NCI-H1092 treated with DMSO at 0.1 percent for 48 hours (cell line): Measurements from ENCODE around the gene ARHGEF16.

Experiments used
- DNase-seq: peaks from one replicate; lab custom pipeline; 2025; lab: John Stamatoyannopoulos, UW

The ARHGEF16 gene

GRCh38 chr1:3456964-3457909 lies 2.8 kb downstream of the ARHGEF16 start:
- DNase-seq, result no peak

GRCh38 chr1:3457910-3458883 lies 3.7 kb downstream of the ARHGEF16 start:
- DNase-seq, result no peak

- no peak for DNase-seq
Observed at GRCh38 chr1:3459051-3459908, 4.8 kb downstream of the ARHGEF16 start.

DNA sequence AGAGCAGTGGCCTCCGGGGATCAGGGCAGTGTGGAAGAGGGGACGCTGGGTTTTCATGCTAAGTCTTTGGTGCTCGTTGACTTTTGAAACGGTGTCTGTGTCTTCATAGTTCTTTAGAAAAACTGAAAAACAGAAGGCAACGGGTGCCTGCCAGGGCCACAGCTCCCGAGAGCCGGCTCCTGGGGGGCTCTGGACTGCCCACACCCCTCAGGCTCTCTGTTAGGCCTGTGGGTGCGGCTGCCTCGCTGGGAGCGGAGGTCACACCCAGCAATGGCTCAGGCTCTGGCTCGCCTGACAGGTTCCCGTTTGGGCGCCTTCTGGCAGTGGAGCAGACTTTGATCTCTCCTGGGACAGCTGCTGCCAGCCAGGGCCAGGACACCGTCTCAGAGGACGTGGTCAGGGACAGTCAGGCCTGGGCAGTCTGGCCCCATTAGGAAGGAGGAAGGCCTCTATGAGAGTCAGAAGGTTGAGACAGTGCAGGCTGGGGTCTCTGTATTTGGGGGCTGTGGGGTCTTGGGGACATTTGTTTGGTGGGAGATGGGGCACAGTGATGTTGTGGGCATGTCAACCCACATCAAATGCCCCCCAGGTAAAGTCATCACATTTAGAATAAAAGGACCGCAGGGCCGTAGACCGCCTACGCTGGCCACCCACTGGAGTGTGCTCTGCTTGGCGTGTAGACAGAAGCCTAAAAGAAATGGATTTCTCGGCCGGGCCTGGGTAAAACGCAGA lies 5.6 kb downstream of the ARHGEF16 start:
- no peak for DNase-seq

GRCh38 chr1:3460672-3461131 lies 6.2 kb downstream of the ARHGEF16 start:
- no peak for DNase-seq

DNA sequence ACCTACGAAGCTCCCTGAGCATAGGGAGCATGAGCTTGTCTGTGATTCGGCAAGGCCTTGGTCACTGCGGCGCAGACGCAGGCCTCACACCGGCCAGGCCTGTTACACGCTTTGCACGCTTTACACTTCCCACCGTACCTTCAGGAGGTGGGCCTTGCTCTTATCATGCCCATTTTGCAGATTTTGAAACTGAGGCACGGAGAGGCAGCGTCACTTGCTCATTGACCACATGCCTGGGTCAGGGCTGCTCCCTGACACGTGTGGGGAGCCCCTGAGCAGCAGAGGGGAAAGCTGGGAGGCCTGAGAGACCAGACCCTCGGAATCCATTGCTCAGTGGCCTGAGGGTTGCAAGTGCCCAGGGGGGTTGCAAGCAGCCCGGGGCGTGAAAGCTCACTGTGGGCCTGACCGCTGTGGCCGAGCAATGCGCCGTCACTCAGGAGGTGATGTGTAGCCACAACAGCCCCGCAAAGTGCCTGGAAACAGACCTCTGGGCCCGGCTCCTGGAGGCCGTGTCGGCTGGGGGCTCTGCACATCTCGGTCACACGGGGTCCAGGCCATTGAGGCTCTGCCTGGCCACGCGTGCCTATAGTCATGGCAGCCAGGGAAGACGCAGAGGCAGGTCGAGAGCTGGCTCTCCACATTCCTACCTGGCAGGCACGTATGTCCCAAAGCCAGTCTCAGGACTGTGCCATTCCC lies 6.9 kb downstream of the ARHGEF16 start:
- DNase-seq, result no peak

GRCh38 chr1:3461934-3462275 lies 7.4 kb downstream of the ARHGEF16 start:
- no peak for DNase-seq

GRCh38 chr1:3462356-3463012 lies 8.0 kb downstream of the ARHGEF16 start:
- no peak for DNase-seq

DNA sequence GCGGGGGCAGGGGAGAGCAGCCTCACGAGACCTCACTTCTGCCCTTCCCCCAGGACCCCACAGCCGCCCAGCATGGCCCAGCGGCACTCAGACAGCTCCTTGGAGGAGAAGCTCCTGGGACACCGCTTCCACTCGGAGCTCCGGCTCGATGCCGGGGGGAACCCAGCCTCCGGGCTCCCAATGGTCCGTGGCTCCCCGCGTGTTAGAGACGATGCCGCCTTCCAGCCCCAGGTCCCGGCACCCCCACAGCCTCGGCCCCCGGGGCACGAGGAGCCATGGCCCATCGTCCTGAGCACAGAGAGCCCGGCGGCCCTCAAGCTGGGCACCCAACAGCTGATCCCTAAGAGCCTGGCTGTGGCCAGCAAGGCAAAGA lies 8.5 kb downstream of the ARHGEF16 start:
- DNase-seq, result no peak

DNA sequence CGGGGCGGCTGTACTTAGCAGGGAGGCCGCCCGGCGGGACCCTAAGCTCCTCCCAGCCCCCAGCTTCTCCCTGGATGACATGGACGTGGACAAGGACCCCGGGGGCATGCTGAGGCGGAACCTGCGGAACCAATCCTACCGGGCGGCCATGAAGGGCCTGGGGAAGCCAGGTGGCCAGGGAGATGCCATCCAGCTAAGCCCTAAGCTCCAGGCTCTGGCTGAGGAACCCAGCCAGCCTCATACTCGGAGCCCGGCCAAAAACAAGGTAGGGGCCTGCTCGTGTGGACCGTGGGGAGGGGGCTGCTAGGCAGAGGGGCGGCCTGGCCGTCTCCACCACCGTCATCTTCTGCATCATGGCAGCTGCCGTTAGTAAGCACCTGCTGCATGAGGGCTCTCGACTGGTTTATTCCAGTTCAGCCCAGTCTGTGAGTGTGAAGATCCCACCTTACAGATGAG lies 9.0 kb downstream of the ARHGEF16 start:
- DNase-seq, result no peak

GRCh38 chr1:3463891-3464648 lies 9.6 kb downstream of the ARHGEF16 start:
- no peak for DNase-seq

GRCh38 chr1:3464649-3465025 lies 10.2 kb downstream of the ARHGEF16 start:
- no peak for DNase-seq

GRCh38 chr1:3465091-3465934 lies 10.8 kb downstream of the ARHGEF16 start:
- DNase-seq, result no peak

GRCh38 chr1:3465935-3466321 lies 11.5 kb downstream of the ARHGEF16 start:
- DNase-seq, result no peak

DNA sequence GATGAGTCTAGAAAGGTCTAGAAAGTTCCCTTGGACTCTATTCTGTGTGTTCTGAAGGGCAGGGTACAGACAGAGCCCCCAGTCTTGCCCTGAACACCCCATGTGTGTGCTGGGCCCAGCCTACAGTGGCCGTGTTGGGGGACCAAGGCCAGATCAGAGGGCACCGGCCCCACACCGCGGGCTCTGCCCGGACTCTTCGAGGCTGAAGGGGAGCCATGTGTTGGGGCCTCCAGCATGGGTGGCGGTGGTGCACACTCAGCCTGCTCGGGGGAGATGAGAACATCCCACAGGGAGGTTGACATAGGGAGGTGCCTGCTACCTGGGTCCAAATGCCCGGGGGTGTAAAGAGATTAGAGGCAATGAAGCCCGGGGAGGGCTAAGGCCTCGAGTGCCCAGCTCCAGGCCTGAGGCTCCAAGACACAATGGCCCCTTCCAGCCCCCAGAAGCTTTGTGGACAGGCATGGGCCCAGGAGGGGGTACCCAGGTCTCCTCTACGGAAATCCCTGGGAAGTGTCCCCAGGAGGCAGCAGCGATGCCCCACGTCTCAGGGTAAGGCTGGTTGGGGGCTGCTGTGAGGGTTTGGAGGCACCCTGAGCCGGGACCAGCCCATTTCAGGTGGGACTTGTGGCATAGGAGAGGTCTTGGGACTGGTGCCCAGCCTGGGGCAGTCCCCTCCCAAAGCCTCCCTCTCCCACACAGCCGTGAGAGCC lies 12.1 kb downstream of the ARHGEF16 start:
- DNase-seq, result no peak

DNA sequence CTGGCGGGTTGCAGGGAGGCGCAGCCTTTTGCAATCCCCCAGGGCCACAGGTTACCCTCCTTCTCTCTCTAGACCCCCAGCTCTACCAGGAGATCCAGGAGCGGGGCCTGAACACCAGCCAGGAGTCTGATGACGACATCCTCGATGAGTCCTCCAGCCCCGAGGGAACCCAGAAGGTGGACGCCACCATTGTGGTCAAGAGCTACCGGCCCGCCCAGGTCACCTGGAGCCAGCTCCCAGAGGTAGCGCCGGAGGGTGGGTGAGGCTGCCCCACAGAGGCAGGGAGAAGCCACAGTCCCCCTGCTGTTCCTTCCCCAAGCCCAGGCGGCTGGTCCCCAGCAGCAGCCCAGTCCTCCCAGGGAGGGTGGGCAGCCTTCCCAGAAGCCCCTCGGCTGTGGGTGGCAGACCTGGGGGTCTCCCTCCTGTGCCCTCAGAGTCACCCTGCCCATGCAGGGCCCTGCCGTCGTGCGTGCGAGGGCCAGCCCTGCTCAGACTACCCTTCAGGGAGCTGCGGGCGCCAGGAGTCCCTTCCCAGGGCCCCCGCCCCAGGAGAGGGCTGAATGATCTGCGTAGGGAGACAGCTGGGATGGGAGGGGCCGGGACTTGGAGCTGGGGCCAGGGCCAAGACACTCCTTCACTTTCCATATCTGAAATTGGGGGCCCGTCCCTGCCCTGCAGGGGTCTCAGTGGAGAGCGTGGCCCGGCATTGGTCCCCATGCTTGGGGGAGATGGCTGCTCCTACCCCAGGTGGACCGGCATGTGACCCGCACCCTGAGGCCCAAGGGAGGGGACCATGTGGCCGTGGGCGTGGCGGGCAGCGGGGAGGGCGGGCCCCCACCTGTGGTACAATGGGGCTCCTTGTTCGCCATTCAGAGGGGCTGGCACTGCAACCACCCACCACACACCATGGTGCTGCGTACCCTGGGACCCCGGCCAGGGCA lies 12.9 kb downstream of the ARHGEF16 start:
- no peak for DNase-seq
